Progenitor cell of endocrine pancreas (in vitro differentiated cells): ENCODE data around the gene CTNNA2. TPM values are rescaled to one million over a fixed set of nuclear protein-coding genes. Genes with fewer than 3 reads are reported as not detected.

Experiments
- DNase-seq: peaks from one replicate; pipeline ENCODE4 v3.0.0; 2021; ENCODE audit warnings: low spot score; ENCODE audit not compliant: unreplicated experiment
- H3K27ac Mint-ChIP-seq: 2 replicates; pipeline ENCODE4 v1.8.0; 2021; ENCODE audit warnings: mild to moderate bottlenecking, moderate library complexity, mixed read lengths
- H3K27me3 Mint-ChIP-seq: 2 replicates; pipeline ENCODE4 v1.8.0; 2021; ENCODE audit warnings: mixed read lengths
- H3K36me3 Mint-ChIP-seq: 2 replicates; pipeline ENCODE4 v1.8.0; 2022; ENCODE audit warnings: mixed read lengths; ENCODE audit not compliant: insufficient read depth
- H3K4me1 Mint-ChIP-seq: 2 replicates; pipeline ENCODE4 v1.8.0; 2021; ENCODE audit warnings: low read depth, mixed read lengths
- H3K4me3 Mint-ChIP-seq: 2 replicates; pipeline ENCODE4 v1.8.0; 2021; ENCODE audit warnings: low read depth, mild to moderate bottlenecking, moderate library complexity, mixed read lengths
- H3K9me3 Mint-ChIP-seq: 2 replicates; pipeline ENCODE4 v1.8.0; 2021; ENCODE audit warnings: low read depth, mixed read lengths
- total RNA-seq: library from RNA; stranded (reverse); gene quantifications from 2 replicates; pipeline ENCODE4 v1.2.1, GENCODE V29; 2021
- TF ChIP-seq, protein P1 (sequence below): fragments of 200-600 bp; sonication (generic); IDR thresholded peaks from one replicate; pipeline ENCODE4 v1.5.0; 2021; ENCODE audit warnings: antibody characterized with exemption, mild to moderate bottlenecking; ENCODE audit not compliant: unreplicated experiment

The CTNNA2 gene
- total RNA-seq, 1 donor from 2014 or later = 10.2 TPM

DNA sequence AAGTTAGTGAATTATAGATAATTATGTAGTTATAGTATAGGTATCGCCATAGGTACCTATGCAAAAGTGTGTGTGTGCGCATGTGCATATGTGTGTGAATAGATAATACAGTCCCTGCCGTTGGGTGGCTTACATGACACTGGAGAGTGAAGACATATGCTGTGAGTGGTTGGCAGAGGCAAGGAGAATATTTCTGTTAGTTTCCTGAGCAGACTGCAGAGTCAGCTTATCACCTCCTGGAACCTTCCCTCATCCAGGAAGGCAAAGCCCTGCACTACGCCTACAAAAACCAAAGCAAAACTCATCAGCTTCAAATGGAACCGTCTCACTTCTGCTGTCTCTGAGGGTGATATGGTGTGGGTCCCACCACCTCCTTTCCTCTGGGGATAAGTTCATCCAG lies 609.8 kb downstream of the CTNNA2 start:
- no peak for DNase-seq
- no peaks in the 10 kb centered on the region for H3K36me3 Mint-ChIP-seq
- TF ChIP-seq, protein P1, sequence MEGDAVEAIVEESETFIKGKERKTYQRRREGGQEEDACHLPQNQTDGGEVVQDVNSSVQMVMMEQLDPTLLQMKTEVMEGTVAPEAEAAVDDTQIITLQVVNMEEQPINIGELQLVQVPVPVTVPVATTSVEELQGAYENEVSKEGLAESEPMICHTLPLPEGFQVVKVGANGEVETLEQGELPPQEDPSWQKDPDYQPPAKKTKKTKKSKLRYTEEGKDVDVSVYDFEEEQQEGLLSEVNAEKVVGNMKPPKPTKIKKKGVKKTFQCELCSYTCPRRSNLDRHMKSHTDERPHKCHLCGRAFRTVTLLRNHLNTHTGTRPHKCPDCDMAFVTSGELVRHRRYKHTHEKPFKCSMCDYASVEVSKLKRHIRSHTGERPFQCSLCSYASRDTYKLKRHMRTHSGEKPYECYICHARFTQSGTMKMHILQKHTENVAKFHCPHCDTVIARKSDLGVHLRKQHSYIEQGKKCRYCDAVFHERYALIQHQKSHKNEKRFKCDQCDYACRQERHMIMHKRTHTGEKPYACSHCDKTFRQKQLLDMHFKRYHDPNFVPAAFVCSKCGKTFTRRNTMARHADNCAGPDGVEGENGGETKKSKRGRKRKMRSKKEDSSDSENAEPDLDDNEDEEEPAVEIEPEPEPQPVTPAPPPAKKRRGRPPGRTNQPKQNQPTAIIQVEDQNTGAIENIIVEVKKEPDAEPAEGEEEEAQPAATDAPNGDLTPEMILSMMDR = no peak
- H3K27ac Mint-ChIP-seq = no peak overlapping the region
- no peaks in the 10 kb centered on the region for H3K27me3 Mint-ChIP-seq
- H3K9me3 Mint-ChIP-seq = no peaks in the 10 kb centered on the region
- H3K4me3 Mint-ChIP-seq = no peak overlapping the region
- H3K4me1 Mint-ChIP-seq = no peaks in the 10 kb centered on the region

DNA sequence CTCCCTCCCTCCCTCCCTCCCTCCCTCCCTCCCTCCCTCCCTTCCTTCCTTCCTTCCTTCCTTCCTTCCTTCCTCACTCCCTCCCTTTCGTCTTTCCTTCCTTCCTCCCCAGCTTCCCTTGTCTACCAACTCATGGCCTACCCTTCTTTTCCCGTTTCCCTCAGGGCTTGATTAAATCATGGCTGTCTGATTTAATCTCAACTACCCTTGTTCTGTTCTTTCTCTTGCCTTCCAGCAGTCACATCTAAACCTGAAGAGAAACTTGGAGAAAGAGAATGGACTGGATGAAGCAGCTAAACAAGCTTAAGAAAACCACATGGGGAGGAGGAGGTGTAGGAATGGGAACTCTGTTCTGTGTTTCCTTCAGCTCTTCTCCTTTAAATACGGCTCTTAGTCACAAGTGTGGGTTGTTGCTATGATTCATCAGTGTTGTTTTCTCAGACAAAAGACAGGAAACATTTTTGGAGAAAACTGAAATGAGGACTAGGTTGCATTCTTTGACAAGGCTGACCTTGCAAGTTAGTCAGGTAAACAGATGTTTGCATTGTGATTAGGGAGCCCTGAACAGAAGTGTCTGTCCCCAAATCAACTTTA lies 613.8 kb downstream of the CTNNA2 start:
- TF ChIP-seq, protein P1 = no peak
- no peaks in the 10 kb centered on the region for H3K36me3 Mint-ChIP-seq

DNA sequence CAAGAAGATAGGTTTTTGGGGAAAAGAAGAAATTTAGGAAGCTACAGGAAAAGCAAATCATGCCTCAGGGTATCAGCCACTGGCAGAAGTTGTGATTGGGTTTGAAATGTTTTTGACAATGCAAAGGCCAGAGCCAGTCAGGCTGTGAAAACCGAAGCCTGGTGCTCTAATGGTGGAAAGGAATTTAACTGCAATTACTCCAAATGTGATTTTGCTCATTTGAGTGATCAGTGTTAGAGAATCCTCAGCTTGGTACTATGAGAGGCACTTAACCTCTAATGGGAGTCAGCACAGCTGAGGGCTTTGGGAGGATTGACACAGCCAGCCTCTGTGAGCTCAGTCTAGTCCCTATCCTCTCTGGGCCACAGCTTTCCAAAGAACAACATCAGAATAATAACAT lies 615.2 kb downstream of the CTNNA2 start:
- no peaks in the 10 kb centered on the region for H3K9me3 Mint-ChIP-seq
- no peaks in the 10 kb centered on the region for H3K36me3 Mint-ChIP-seq
- DNase-seq = no peak

More for the DNA sequence above, 613.8 kb downstream of the CTNNA2 start:
- Mint-ChIP-seq H3K9me3 (no peaks in the 10 kb centered on the region), H3K27ac (no peak overlapping the region), H3K27me3 (no peaks in the 10 kb centered on the region), H3K4me3 (no peak overlapping the region), H3K4me1 (no peaks in the 10 kb centered on the region)
- DNase-seq = no peak

DNA sequence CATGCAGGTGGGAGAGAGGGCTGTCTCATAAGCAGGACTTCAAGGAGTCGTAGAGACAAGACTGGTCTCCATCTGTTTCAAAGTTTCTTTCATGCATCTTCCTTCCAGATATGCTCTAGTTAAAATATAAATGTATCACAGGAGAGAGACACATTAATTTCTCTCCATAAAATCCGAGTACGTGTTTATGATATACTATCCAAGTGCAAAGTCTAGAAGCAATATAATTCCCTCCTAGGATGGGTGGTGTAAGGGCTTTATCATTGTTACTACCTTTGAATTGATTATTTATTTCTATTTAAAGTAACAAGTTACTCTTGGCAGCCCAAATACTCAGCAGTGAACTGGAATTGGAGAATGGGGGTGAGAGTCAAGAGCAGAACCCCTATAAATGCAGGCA lies 619.4 kb downstream of the CTNNA2 start:
- no peaks in the 10 kb centered on the region for H3K36me3 Mint-ChIP-seq
- H3K27ac Mint-ChIP-seq = no peak overlapping the region
- TF ChIP-seq, protein P1 = no peak
- H3K9me3 Mint-ChIP-seq = peaks cover 7% of the 10 kb centered on the region
- H3K4me3 Mint-ChIP-seq = no peak overlapping the region
- H3K27me3 Mint-ChIP-seq = no peaks in the 10 kb centered on the region
- no peak for DNase-seq
- no peaks in the 10 kb centered on the region for H3K4me1 Mint-ChIP-seq

More for the DNA sequence above, 615.2 kb downstream of the CTNNA2 start:
- Mint-ChIP-seq H3K27me3 (no peaks in the 10 kb centered on the region), H3K4me1 (no peaks in the 10 kb centered on the region), H3K27ac (no peak overlapping the region), H3K4me3 (no peak overlapping the region)
- TF ChIP-seq, protein P1 = no peak

DNA sequence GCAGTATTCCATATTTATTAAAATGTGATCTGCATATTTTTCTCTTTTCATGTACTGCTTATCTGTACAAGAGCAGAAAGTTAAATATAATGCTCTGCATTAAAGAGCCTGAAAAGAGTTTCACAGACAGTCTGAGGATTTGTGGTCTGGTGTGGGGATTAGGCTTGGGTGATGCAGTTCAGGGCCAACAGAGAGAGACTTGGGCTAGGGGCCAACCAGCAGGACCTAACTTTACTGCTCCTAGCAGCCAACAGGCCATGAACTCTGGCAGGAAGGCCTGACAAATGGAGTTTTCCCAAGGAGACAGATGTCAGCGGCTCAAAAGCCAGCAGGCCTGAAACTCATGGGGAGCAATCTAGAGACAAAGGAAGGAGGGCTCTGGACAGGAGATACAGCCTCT lies 622.1 kb downstream of the CTNNA2 start:
- DNase-seq = no peak
- Mint-ChIP-seq H3K9me3 (peaks cover 7% of the 10 kb centered on the region), H3K27ac (no peak overlapping the region), H3K27me3 (no peaks in the 10 kb centered on the region), H3K36me3 (no peaks in the 10 kb centered on the region), H3K4me3 (no peak overlapping the region), H3K4me1 (no peaks in the 10 kb centered on the region)
- TF ChIP-seq, protein P1 = no peak
